Suprapubic skin (tissue), 4 donors: ENCODE data around the gene CEBPE.

Experiments used
- CTCF ChIP-seq, 2 donors: fragments of 200-600 bp in 1 of 2; fragments of 450-650 bp in 1 of 2; sonication (generic) in 1 of 2; IDR thresholded peaks; one replicate each; pipeline ENCODE4 v1.5.1; 2016 to 2019; ENCODE audit warnings: antibody characterized with exemption in 2 of 2, mild to moderate bottlenecking in 1 of 2, moderate library complexity in 1 of 2
- EP300 ChIP-seq: sonication (generic); formaldehyde crosslinking; IDR thresholded peaks from one replicate; pipeline ENCODE4 v1.6.1; 2017; ENCODE audit warnings: antibody characterized with exemption
- POLR2A ChIP-seq, 2 donors: fragments of 450-650 bp; IDR thresholded peaks; one replicate each; pipeline ENCODE4 v1.6.1; 2017; ENCODE audit warnings: antibody characterized with exemption in 2 of 2, mild to moderate bottlenecking in 2 of 2, moderate library complexity in 2 of 2
- POLR2AphosphoS5 ChIP-seq, 3 donors: sonication (generic); formaldehyde crosslinking; IDR thresholded peaks; one replicate each; pipeline ENCODE4 v1.6.1; 2017; ENCODE audit warnings: antibody characterized with exemption in 3 of 3

- TF ChIP-seq CTCF (IDR thresholded peaks at IDR 0.05): no peak
- no peak for TF ChIP-seq POLR2A (IDR thresholded peaks at IDR 0.05)
- no peak for TF ChIP-seq POLR2AphosphoS5 (IDR thresholded peaks at IDR 0.05)
- no peak for TF ChIP-seq EP300
Observed at GRCh38 chr14:23086565-23086964, 32.5 kb downstream of the CEBPE start.
